NCI-H187 treated with DMSO at 0.1 percent for 48 hours (cell line): ENCODE data around the gene FBXO10.
"Not testable (repeated sequence)": the region's sequence is repeated elsewhere in the genome, so short reads cannot be mapped to it uniquely, and the experiment has no call there.

Source experiments
- DNase-seq: peaks from one replicate; lab custom pipeline; 2025; lab: John Stamatoyannopoulos, UW

FBXO10 gene

GRCh38 chr9:37575921-37576721 lies at the start of gene FBXO10:
FBXO10 (minus strand) TSS chr9:37576380; CDS start chr9:37541768, 34,612 bp downstream.
- no peak for DNase-seq

DNA sequence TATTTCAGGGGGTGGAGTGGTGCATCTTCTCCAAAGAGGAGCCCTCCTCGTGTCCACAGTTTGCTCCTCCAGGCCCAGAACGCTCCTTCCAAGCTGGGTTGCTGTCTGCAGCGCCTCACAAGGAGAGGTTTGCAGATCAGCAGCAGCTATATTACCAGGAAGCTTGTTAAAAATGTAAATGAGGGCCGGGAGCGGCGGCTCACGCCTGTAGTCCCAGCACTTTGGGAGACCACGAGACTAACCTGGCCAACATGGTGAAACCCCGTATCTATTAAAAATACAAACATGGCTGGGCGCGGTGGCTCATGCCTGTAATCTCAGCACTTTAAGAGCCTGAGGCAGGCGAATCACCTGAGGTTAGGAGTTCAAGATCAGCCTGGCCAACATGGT lies 49.6 kb upstream of the FBXO10 start:
- no peak for DNase-seq

DNA sequence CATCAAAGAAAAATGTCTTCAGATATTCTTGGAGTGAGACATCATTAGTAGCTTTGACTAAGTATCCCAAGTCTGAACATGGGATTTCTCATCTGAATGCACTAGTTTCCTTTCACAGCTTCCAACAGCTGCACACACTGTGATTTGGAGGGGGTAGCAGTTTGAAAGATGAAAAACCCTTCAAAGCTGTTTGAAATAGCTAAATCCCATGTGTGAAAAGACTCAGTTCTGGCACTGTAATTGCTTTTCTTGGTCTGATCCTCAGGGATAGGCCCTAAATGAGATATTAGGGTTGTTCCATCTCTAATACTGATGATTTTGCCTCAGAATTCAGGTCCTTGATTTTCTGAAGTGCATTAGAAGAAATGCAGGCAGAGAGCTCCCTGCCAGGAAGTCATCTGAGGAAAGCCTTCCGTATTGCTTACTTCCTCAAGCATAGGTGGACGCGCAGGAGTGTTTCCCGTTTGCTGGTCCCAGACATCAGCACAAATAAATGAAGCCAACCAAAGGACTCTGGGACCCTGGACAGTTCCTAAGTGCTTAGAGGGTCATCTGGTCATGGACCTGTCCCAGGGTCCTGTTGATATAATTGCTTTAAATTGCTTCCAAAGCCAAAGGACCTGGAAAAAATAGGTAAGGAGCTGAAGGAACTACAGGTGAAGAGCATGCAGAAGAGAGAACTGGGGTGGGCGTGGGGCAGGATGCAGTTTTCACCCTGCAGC lies 49.0 kb upstream of the FBXO10 start:
- DNase-seq, result no peak

DNA sequence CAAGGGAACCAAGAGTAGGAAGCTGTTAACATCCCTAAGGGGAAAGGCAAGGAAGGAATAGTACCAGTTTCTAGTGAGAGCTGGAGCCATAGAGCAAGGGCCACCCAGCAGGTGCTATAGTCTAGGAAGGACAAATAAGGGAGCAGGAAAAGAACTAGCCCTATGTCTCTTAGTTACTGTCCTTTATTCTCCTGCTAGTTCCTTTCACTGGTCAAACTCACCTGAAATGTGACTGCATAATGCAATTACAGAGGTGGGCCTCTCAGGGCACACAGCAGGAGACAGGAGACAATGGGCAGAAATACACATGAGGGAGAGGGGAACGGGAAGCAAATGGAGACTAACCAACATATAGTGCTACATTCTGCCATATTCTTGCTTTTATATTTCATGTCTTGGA lies 47.9 kb upstream of the FBXO10 start:
- no peak for DNase-seq

DNA sequence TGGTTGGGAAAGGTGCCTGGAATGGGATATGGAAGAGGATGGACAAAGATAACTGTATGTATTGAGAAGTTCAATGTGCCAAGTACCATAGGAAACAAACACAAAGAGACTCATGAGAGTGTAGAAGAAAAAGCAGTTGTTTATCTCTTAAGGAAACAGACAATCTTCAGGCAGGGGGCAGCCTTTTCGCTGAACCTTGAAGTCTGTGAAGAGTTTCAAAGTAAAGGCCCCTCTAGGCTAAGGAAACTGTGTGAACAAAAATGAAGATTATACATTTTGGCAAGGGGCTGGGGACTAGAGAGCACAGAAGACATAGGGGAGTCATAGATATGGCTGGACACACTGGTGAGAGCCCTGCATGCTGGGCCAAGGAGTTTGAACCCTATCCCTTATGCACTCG lies 47.1 kb upstream of the FBXO10 start:
- no peak for DNase-seq

GRCh38 chr9:37622462-37622861 lies 46.3 kb upstream of the FBXO10 start:
- no peak for DNase-seq

DNA sequence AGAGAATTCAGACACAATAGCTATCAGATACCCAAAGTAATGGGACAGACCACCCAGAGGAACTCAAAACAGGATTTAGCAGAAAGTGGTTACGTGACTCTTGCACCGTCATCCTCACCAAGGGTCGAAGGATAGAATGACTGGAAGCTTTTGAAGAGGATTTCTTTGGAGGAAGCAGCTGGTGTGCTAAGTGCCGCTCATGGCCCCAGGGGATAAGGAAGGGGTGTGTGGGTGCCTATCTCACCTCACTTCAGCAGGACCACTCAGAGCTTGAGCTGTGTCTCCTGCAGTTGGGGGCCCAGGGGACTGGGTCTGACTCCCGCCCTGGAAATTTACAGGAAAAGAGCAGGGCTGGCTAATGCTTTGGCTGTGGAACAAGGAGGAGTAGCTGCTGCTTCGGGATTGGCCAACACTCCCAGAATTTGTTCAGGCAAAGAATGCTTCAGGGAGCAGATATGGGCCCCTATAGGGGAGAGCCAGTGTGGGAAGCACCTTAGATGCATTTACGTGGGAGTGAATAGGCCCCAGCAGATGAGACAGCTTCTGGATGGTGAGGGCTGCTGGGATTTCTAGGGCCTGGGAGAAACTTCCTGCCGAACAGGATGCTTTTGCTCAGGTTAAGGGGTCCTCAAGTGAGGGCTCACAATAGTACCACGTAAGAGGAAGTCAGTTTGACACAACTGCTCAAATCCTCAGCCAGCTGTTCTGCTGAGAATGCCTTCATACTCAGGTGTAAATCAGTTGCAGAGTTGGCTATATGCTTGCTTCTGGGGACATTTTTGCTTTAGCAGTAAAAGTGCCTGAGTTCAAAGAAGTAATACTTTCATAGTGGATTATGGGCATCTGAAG lies 45.3 kb upstream of the FBXO10 start:
- no peak for DNase-seq

DNA sequence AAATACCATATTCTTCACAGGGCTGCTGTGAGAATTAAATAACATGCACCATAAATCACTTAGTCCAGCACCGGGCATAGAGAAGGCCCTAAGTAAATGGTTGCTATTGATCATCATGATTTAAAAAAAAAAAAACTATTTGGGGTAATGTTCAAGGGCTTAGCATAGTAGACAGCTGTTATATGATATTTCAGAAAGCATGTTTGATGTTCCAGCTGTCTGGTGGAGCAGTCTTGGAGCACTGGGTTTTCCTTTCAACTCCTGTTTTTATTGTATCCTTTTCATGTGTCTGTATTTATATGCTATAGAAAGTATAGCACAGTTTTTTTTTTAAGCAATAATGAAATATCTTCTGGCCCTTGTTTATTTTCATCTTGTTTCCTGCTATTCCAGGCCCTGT lies 44.2 kb upstream of the FBXO10 start:
- DNase-seq, result no peak

DNA sequence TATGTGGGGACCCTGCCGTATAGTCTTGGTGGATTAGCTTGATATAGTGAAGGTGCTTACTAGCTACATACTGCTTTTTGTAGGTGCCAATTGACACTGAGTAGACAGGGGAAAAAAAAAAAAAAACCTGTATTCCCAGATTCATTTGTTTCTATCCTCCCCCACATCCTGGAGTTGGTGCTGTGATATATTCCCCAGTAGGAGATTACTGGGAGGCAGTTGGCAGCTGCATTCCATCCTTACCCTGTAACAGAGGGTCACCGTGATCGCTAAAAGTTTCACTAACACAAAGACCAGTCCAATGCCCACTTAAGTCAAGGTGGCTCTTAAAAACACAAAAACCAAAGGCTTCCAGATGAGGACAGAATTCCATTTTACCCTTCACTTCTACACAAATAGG lies 43.6 kb upstream of the FBXO10 start:
- no peak for DNase-seq

GRCh38 chr9:37618817-37619216 lies 42.6 kb upstream of the FBXO10 start:
- DNase-seq, result no peak

GRCh38 chr9:37617832-37618231 lies 41.7 kb upstream of the FBXO10 start:
- DNase-seq, result no peak

DNA sequence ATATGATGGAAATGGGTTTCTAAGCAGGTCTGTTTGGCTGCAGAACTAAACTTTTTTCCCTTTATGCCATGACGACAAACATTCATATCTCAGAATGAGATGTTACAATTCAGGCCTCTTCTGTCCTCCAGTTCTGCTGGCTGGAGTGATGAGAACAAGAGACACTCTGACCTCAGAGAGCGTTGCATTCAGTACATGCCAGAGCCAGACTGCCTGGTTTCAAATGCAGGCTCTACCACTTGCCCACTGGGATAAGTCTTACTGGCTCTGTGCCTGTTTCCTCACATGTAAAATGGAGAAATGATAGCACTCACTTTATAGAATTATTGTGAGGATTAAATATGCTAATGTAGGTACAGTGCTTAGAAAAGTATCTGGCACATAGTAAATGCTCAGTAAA lies 41.0 kb upstream of the FBXO10 start:
- DNase-seq, result no peak

DNA sequence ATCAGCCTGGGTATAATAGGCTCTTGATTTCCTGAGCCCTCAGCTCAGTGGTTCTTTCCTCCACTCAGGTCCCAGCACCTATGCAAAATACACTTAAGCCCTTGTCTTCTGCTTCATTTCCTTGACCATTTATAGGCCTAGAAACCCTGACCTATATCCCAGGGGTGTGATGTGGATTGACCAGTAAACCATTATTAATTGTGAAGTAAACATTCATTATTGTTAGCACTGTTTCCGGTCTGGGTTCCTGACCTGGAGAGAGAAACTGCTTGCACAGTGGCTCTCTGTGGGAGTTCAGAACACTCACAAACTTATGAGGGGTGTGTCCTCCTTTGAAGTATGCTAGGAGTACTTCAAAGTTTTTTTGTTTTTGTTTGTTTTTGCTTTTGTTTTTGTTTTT lies 35.8 kb upstream of the FBXO10 start:
- no peak for DNase-seq

DNA sequence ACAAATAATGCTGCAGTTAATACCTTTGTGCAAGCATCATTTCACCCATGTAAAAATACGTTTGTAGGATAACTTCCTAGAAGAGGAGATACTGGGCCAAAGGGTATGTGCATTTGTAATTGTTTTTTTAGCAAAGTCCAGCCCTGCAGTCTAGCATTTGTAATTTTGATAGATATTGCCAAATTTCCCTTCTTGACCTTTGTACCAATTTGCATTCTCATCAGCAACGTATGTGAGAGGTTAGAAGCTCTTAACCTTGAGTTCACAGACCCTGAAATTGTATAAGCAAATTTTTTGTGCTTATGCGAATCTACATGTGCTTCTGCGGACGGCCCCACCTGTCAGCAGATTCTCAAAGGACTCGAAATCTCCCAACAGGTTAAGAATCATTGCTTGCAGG lies 34.8 kb upstream of the FBXO10 start:
- DNase-seq, result no peak

DNA sequence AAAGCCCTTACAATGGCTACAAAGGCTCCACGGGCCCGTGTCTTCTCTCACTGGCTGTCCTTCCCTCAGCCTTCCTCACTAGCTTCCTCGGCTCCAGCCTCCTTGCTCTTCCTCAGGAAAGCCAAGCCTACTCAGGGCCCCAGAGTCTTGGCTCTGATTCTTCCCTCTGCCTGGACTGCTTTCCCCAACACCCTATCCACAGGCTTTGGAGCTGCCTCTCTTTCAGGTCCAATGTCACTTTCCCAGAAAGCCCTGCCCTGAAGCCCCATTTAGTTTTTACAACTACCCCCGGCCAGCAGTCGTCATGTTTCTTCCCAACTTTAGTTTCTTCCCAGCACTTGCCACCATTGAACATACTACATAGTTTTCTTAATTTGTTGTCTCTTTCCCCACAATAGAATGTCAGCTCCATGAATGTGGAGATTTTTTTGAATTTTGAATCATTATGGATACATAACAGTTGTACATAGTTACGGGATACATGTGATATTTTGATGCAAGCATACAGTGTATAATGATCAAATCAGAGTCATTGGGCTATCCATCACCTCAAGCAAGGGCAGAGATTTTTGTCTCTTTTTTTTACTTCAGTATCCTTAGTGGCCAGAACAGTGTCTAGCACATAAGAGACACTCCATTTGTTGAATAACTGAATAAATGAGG lies 33.7 kb upstream of the FBXO10 start:
- no peak for DNase-seq

GRCh38 chr9:37608250-37608649 lies 32.1 kb upstream of the FBXO10 start:
- no peak for DNase-seq

DNA sequence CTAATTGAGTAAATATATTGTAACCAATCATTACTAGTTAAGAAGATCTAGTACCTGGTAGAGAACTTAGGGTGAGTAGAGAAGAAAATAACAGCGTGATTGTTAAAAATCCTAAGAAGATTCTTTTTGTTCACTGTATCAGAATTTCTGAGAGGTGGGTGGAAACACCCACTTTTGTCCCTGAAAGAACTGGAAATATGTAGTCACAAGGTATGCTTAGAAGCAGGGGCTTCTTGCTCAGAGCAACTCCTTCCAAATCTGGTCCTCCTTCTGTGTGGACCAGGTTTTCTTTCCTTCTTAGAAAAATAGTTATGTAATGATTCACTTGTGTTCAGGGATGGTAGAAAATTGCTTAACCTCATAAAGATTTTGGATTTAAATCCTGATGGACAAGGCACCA lies 28.1 kb upstream of the FBXO10 start:
- no peak for DNase-seq

DNA sequence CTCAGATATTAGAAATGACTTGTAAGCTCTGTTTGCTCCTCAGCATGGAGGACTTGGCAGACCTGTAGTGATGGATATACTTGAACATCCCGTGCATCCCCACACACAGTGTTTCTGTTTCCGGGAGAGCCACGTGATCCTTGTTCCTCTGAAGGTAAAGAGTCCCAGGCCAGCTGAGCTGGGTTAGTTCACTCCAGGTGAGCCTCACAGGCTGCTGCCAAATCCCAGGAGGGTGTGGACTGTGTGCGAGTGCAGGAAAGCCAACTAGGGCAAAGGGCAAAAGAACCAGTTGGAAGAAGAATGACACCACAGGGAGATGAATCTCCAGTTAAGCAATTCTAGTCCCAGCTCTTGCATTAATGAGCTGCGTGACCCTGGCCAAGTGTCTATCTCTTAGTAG lies 26.6 kb upstream of the FBXO10 start:
- DNase-seq, result no peak

DNA sequence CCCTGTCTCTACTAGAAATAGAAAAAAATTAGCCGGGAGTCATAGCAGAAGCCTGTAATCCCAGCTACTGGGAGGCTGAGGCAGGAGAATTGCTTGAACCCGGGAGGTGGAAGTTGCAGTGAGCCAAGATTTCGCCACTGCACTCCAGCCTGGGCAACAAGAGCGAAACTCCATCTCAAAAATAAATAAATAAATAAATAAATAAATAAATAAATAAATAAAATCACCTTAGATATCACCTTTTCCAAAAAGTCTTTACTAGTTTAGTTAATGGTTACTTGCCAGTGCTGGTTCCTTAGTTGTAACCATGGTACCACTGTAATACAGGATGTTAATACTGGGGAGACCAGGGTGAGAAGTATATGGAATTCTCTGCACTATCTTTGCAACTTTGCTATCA lies 25.9 kb upstream of the FBXO10 start:
- not testable (repeated sequence) for DNase-seq

DNA sequence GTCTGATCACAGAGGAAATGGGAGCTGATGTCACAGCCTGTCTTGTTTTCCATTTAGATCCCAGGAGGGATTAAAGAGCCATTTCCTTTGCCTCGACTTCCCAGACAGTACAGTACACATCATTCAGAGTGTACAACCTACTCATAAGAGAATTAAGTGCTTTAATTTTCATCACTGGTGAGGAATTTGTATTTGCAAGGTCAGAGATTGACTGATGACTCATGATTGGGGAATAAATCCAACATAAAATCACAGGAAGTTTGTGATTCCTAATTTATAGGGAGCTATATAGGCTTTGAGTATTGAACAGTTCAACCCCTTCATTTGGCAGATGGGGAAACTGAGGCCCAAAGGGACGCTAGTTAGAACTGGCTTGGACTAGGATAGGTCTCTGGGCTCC lies 20.3 kb upstream of the FBXO10 start:
- DNase-seq, result no peak

DNA sequence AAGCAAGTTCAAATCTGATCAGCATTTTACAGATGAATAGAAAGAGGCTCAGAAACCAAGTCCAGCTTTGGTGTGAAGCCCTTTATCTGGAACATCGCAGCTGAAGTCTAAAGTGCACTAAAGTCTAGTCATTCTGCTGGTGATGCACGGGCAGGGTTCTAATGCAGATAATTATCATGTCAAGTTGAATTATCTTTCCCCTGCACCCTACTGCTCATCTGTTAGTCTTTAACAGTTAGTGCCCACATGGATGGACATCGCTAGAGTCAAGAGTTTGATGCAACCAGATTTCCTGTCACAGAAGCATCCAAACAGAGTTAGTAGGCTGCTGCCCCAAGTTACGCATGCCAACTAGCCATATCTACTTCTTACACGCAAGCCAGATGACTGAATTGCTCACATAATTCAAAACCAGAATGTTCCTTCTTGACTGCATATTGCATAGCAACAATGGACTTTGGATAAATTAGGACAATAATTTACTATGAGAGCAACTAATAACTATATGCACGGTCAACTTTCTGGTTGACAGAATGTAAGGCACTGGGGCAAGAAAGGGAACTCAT lies 17.8 kb upstream of the FBXO10 start:
- DNase-seq, result no peak
